Body of pancreas (tissue), 4 donors: Measurements from ENCODE around the gene TSPAN18. TPM values are rescaled to one million over a fixed set of nuclear protein-coding genes. Genes with fewer than 3 reads are reported as not detected.

Experiments used
- ATAC-seq: fragments of 150-250 bp; one replicate; pipeline ENCODE4 v1.9.1; 2016
- DNase-seq, 4 donors: peaks; one replicate each; pipeline ENCODE4 v3.0.0-alpha.2; 2019
- H3K27ac ChIP-seq, 4 donors: fragments of 200-600 bp; sonication (generic); 1 replicate in 3 of 4; 2 replicates in 1 of 4; pipeline versions ENCODE4 v1.5.1 to v1.6.1; 2016 to 2019; ENCODE audit warnings: mild to moderate bottlenecking in 1 of 4, mixed read lengths in 1 of 4, moderate library complexity in 1 of 4
- H3K27me3 ChIP-seq, 2 donors: fragments of 200-600 bp; sonication (generic); one replicate each; pipeline ENCODE4 v1.6.0; 2016; ENCODE audit warnings: mild to moderate bottlenecking in 1 of 2
- H3K36me3 ChIP-seq, 2 donors: fragments of 200-600 bp; sonication (generic); replicated peaks in 1 of 2; 2 replicates each; pipeline ENCODE4 v1.5.1; 2016; ENCODE audit warnings: low read depth in 2 of 2; ENCODE audit not compliant: insufficient read depth in 1 of 2
- H3K4me1 ChIP-seq: fragments of 200-600 bp; sonication (generic); one replicate; pipeline ENCODE4 v1.6.0; 2016
- H3K4me3 ChIP-seq, 2 donors: fragments of 200-600 bp; sonication (generic); 1 replicate in 1 of 2; 2 replicates in 1 of 2; pipeline ENCODE4 v1.5.1; 2016 to 2019
- H3K9me3 ChIP-seq, 3 donors: fragments of 200-600 bp; sonication (generic); 1 replicate in 2 of 3; 2 replicates in 1 of 3; pipeline ENCODE4 v1.5.1; 2016
- POLR2A ChIP-seq, 3 donors: fragments of 450-650 bp; IDR thresholded peaks; one replicate each; pipeline ENCODE4 v1.6.1; 2016; ENCODE audit warnings: antibody characterized with exemption in 3 of 3, mild to moderate bottlenecking in 2 of 3
- WGBS, 2 donors: methylation state at CpG; one replicate each; pipeline ENCODE4 v1.1.5; 2017; 5-methylcytosine and 5-hydroxymethylcytosine counted together
- intact Hi-C: fragments of 100-400 bp; cut with DNase I; formaldehyde crosslinking; loops from one replicate; pipeline ENCODE4 v1.15.1; 2023
- total RNA-seq, 2 donors: library from RNA; depleted of rRNA; stranded (reverse); fragments of >200 nt; gene quantifications; one replicate each; pipeline ENCODE4 v1.1.0, GENCODE V29; 2016
- TF ChIP-seq, protein P1 (sequence below), 7 experiments: fragments of 450-650 bp in 4 of 7; fragments of 200-600 bp in 3 of 7; sonication (generic) in 3 of 7; IDR thresholded peaks; one replicate each; pipeline ENCODE4 v1.5.1; 2016 to 2019; ENCODE audit warnings: antibody characterized with exemption in 7 of 7

TSPAN18 gene
- total RNA-seq, 2 donors from 2014 or later: 2.1 to 3.0 TPM

DNA sequence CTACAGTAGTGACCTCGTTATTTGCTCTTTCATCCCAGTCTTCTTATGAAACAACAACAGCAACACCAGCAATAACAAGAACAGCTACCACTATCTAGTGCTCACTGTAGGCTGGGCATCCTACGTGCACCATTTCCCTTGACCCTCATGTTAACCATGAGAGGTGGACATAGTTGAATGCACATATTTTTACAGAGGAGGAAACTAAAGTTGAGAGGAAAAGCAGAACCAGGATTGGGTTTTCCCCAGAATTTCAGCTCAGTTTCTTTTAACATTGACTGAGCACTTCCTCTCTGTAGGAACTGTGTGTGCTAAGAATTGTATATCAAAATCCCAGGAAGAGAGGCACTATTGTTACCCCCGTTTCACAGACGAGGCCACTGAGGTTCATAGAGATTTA, 39.4 kb upstream of the TSPAN18 start:
- 30 to 51% methylated on average over 4 of the region's 4 CpGs for WGBS, 2 donors
- no peaks in the 10 kb centered on the region for H3K4me1 ChIP-seq
- no peaks in the 10 kb centered on the region for H3K36me3 ChIP-seq
- TF ChIP-seq, protein P1, sequence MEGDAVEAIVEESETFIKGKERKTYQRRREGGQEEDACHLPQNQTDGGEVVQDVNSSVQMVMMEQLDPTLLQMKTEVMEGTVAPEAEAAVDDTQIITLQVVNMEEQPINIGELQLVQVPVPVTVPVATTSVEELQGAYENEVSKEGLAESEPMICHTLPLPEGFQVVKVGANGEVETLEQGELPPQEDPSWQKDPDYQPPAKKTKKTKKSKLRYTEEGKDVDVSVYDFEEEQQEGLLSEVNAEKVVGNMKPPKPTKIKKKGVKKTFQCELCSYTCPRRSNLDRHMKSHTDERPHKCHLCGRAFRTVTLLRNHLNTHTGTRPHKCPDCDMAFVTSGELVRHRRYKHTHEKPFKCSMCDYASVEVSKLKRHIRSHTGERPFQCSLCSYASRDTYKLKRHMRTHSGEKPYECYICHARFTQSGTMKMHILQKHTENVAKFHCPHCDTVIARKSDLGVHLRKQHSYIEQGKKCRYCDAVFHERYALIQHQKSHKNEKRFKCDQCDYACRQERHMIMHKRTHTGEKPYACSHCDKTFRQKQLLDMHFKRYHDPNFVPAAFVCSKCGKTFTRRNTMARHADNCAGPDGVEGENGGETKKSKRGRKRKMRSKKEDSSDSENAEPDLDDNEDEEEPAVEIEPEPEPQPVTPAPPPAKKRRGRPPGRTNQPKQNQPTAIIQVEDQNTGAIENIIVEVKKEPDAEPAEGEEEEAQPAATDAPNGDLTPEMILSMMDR (IDR thresholded peaks at IDR 0.05): no peak
- no peak for TF ChIP-seq POLR2A (IDR thresholded peaks at IDR 0.05)
- H3K4me3 ChIP-seq: no peak overlapping the region
- no peaks in the 10 kb centered on the region for H3K27me3 ChIP-seq
- ATAC-seq (no peak), DNase-seq (no peak)
- H3K9me3 ChIP-seq: no peaks in the 10 kb centered on the region
- intact Hi-C loops: no loop called here
- no peak overlapping the region for H3K27ac ChIP-seq

DNA sequence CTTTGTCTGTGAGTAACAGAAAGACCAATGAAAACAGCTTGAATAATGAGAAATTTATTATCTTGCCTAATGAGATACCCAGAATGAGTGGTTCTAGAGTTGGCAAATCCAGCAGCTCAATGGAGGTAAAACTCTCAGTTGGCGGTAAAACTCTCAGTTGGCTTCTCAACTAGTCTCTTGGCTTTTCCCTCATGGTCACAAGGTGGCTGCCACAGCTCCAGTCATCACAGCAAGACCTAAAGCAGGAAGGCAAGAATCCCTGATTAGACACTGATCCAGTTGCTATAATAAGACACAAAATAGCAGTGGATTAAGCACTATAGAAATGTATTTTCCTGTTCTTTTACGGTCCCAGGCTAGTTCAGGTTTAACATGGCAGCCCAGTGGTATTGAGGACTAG, 37.5 kb upstream of the TSPAN18 start:
- DNase-seq (no peak), ATAC-seq (no peak)
- Histone ChIP-seq H3K9me3 (no peaks in the 10 kb centered on the region), H3K4me3 (no peak overlapping the region), H3K27me3 (no peaks in the 10 kb centered on the region), H3K27ac (no peak overlapping the region), H3K4me1 (no peaks in the 10 kb centered on the region), H3K36me3 (no peaks in the 10 kb centered on the region)
- TF ChIP-seq, protein P1 (IDR thresholded peaks at IDR 0.05): no peak
- TF ChIP-seq POLR2A (IDR thresholded peaks at IDR 0.05): no peak
- intact Hi-C loops: no loop called here
- 45 to 50% methylated on average over 2 of the region's 2 CpGs for WGBS, 2 donors

DNA sequence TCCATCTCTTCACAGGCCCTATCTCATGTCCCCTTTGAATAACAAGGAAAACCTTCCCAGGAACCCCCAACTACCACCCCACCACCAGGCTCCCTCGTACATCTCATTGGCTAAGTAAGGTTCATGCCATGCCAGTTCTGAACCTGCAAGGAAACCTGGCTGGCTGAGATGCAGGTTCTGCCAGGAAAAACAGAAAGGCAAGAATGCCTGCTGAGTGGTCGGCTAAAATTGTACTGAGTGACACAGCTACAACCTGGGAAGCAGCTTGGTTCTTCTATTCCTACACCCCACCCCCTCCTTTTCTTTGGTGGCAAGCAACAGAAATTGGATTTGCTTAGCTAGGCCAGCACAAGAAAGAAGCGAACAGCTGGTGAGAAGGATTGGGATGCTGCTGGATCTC, 36.1 kb upstream of the TSPAN18 start:
- no peaks in the 10 kb centered on the region for H3K4me1 ChIP-seq
- H3K27me3 ChIP-seq: no peaks in the 10 kb centered on the region
- DNase-seq (no peak), ATAC-seq (no peak)
- 60 to 80% methylated on average over 3 of the region's 3 CpGs for WGBS, 2 donors
- no peaks in the 10 kb centered on the region for H3K36me3 ChIP-seq
- no peak overlapping the region for H3K4me3 ChIP-seq
- TF ChIP-seq POLR2A (IDR thresholded peaks at IDR 0.05): no peak
- TF ChIP-seq, protein P1 (IDR thresholded peaks at IDR 0.05): no peak
- H3K9me3 ChIP-seq: no peaks in the 10 kb centered on the region
- H3K27ac ChIP-seq: no peak overlapping the region
- intact Hi-C loops: no loop called here

DNA sequence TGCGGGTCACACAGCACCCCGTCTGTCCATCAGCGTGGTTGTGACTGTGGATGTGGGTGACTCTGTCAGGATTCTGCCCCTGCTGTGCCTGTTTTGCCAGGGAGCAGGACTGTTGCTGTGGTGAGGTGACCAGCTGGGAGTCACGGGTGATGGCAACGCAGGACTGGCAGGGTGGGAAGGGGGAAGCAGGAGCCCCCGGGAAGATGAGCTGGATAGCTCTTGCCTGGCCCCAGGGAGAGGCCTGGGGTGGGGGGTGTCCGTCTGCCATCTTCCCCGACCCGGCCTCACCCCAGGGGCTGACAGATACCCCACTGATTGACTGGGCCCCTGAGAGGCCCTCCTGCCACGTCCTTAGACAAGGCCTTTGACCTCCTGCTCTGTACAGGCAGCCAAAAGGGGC, 34.3 kb upstream of the TSPAN18 start:
- DNase-seq: no peak
- WGBS, 2 donors: 85 to 86% methylated on average over 4 to 10 of the region's 10 CpGs
- ATAC-seq: no peak

DNA sequence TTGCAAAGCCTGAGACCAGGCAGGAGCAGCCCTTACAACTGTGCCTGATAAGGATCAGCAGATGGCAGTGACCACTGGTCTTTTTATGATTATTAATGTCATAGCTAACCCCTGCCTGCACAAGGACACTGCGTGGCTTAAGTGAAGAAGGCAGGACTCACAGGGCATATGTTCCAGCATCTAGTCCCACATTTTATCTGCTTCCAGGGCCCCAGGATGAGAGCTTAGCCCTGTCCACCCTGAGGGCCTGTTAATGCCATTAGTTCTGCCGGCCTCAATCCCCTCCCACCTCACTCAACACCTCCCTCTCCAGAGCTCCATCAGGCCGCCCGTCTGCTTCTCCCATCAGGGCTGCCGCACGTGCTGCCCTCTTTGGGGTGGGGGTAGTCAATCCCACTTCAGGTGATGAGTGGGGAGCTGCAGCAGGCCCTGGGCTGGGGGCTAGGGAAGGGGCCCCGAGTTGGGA, 33.1 kb upstream of the TSPAN18 start:
- Histone ChIP-seq H3K27me3 (no peaks in the 10 kb centered on the region), H3K4me3 (no peak overlapping the region), H3K4me1 (no peaks in the 10 kb centered on the region), H3K27ac (no peak overlapping the region), H3K9me3 (no peaks in the 10 kb centered on the region), H3K36me3 (no peaks in the 10 kb centered on the region)
- ATAC-seq (no peak), DNase-seq (no peak)
- intact Hi-C loops: no loop called here
- TF ChIP-seq, protein P1 (IDR thresholded peaks at IDR 0.05): no peak
- TF ChIP-seq POLR2A (IDR thresholded peaks at IDR 0.05): no peak
- 61 to 65% methylated on average over 6 of the region's 7 CpGs for WGBS, 2 donors

More for the DNA sequence above, 34.3 kb upstream of the TSPAN18 start:
- TF ChIP-seq, protein P1 (IDR thresholded peaks at IDR 0.05): no peak
- TF ChIP-seq POLR2A (IDR thresholded peaks at IDR 0.05): no peak
- Histone ChIP-seq H3K4me1 (no peaks in the 10 kb centered on the region), H3K27ac (no peak overlapping the region), H3K4me3 (no peak overlapping the region), H3K36me3 (no peaks in the 10 kb centered on the region), H3K9me3 (no peaks in the 10 kb centered on the region), H3K27me3 (no peaks in the 10 kb centered on the region)
- intact Hi-C loops: no loop called here
